H9 (cell line): Measurements from ENCODE around the gene ELAC1. TPM values are rescaled to one million over a fixed set of nuclear protein-coding genes. Genes with fewer than 3 reads are reported as not detected.

Experiments used
- DNase-seq: peaks from one replicate; pipeline ENCODE4 v3.0.0-alpha.2; 2017
- H2AFZ ChIP-seq: one replicate; pipeline ENCODE4 v1.6.1; 2013; ENCODE audit warnings: mild to moderate bottlenecking, low read length, control low read depth, moderate library complexity
- H2AK5ac ChIP-seq: 2 replicates; pipeline ENCODE4 v1.6.1; 2013; ENCODE audit warnings: low read length, control low read depth, mixed read lengths; ENCODE audit not compliant: insufficient read length
- H2BK120ac ChIP-seq: one replicate; pipeline ENCODE4 v1.6.1; 2013; ENCODE audit warnings: low read depth, mild to moderate bottlenecking, low read length, control low read depth, inconsistent platforms; ENCODE audit not compliant: poor library complexity, severe bottlenecking
- H2BK12ac ChIP-seq: 2 replicates; pipeline ENCODE4 v1.6.1; 2013; ENCODE audit warnings: low read length, control low read depth, mixed read lengths, low read depth; ENCODE audit not compliant: insufficient read length
- H2BK15ac ChIP-seq: 2 replicates; pipeline ENCODE4 v1.6.1; 2013; ENCODE audit warnings: low read depth, low read length, control low read depth
- H2BK20ac ChIP-seq: one replicate; pipeline ENCODE4 v1.6.1; 2013; ENCODE audit warnings: low read depth, mild to moderate bottlenecking, low read length, control low read depth, inconsistent platforms; ENCODE audit not compliant: poor library complexity, severe bottlenecking
- H2BK5ac ChIP-seq: 2 replicates; pipeline ENCODE4 v1.6.1; 2013; ENCODE audit warnings: low read length, control low read depth, mixed read lengths; ENCODE audit not compliant: insufficient read length
- H3K14ac ChIP-seq: 2 replicates; pipeline ENCODE4 v1.6.1; 2013; ENCODE audit warnings: low read length, control low read depth; ENCODE audit not compliant: insufficient read depth
- H3K18ac ChIP-seq: 2 replicates; pipeline ENCODE4 v1.6.1; 2013; ENCODE audit warnings: low read depth, mild to moderate bottlenecking, mixed read lengths, low read length, control low read depth; ENCODE audit not compliant: insufficient read length
- H3K23ac ChIP-seq: 2 replicates; pipeline ENCODE4 v1.6.1; 2013; ENCODE audit warnings: low read length, control low read depth, mixed read lengths, low read depth; ENCODE audit not compliant: insufficient read length
- H3K23me2 ChIP-seq: 2 replicates; pipeline ENCODE4 v1.6.1; 2013; ENCODE audit warnings: low read depth, mild to moderate bottlenecking, mixed read lengths, low read length, control low read depth; ENCODE audit not compliant: insufficient read length, poor library complexity, severe bottlenecking
- H3K27ac ChIP-seq: 2 replicates; pipeline ENCODE4 v1.5.1; 2013; ENCODE audit warnings: low read length, control low read depth, mixed read lengths, low read depth; ENCODE audit not compliant: insufficient read length
- H3K27me3 ChIP-seq: 2 replicates; pipeline ENCODE4 v1.6.1; 2013; ENCODE audit warnings: low read length, control low read depth, inconsistent platforms; ENCODE audit not compliant: insufficient read depth
- H3K4ac ChIP-seq: 2 replicates; pipeline ENCODE4 v1.6.1; 2013; ENCODE audit warnings: low read depth, mild to moderate bottlenecking, control low read depth, inconsistent platforms, low read length, moderate library complexity
- H3K4me1 ChIP-seq: 2 replicates; pipeline ENCODE4 v1.6.1; 2013; ENCODE audit warnings: low read length, control low read depth, inconsistent platforms; ENCODE audit not compliant: insufficient read depth
- H3K4me2 ChIP-seq: 2 replicates; pipeline ENCODE4 v1.6.1; 2013; ENCODE audit warnings: low read length, control low read depth, mixed read lengths; ENCODE audit not compliant: insufficient read length, insufficient read depth
- H3K56ac ChIP-seq: 2 replicates; pipeline ENCODE4 v1.6.1; 2013; ENCODE audit warnings: low read depth, mild to moderate bottlenecking, mixed read lengths, low read length, control low read depth; ENCODE audit not compliant: insufficient read length
- H3K79me1 ChIP-seq: 2 replicates; pipeline ENCODE4 v1.6.1; 2013; ENCODE audit warnings: low read depth, mild to moderate bottlenecking, moderate library complexity, low read length, control low read depth, inconsistent platforms; ENCODE audit not compliant: insufficient read depth, poor library complexity, severe bottlenecking
- H3K79me2 ChIP-seq: 2 replicates; pipeline ENCODE4 v1.6.1; 2013; ENCODE audit warnings: low read length, control low read depth, inconsistent platforms; ENCODE audit not compliant: insufficient read depth
- H3K9ac ChIP-seq: 2 replicates; pipeline ENCODE4 v1.6.1; 2013; ENCODE audit warnings: low read length, control low read depth, mixed read lengths; ENCODE audit not compliant: insufficient read length; ENCODE audit errors: extremely low read depth
- H3K9me3 ChIP-seq: one replicate; pipeline ENCODE4 v1.6.1; 2013; ENCODE audit warnings: low read depth, low read length, inconsistent platforms; ENCODE audit not compliant: control insufficient read depth
- H3T11ph ChIP-seq: one replicate; pipeline ENCODE4 v1.6.1; 2013; ENCODE audit warnings: mild to moderate bottlenecking, low read length, control low read depth, inconsistent platforms
- H4K20me1 ChIP-seq: one replicate; pipeline ENCODE4 v1.6.1; 2013; ENCODE audit not compliant: control insufficient read depth, insufficient read length, insufficient read depth
- H4K5ac ChIP-seq: 2 replicates; pipeline ENCODE4 v1.6.1; 2013; ENCODE audit warnings: low read depth, mild to moderate bottlenecking, mixed read lengths, low read length, control low read depth; ENCODE audit not compliant: insufficient read length
- H4K8ac ChIP-seq: replicated peaks from 2 replicates; pipeline ENCODE4 v1.6.1; 2013; ENCODE audit warnings: low read length, control low read depth, mixed read lengths, low read depth; ENCODE audit not compliant: insufficient read length
- H4K91ac ChIP-seq: 2 replicates; pipeline ENCODE4 v1.6.1; 2013; ENCODE audit warnings: low read depth, mild to moderate bottlenecking, moderate library complexity, mixed read lengths, low read length, control low read depth; ENCODE audit not compliant: insufficient read length
- H3K27ac Mint-ChIP-seq, 3 experiments: 2 replicates in 2 of 3; 3 replicates in 1 of 3; pipeline ENCODE4 v1.8.0; 2020 to 2021; ENCODE audit warnings: mixed read lengths in 3 of 3, mild to moderate bottlenecking in 1 of 3, moderate library complexity in 1 of 3
- H3K27me3 Mint-ChIP-seq: 2 replicates; pipeline ENCODE4 v1.8.0; 2021; ENCODE audit warnings: low read depth, mild to moderate bottlenecking, moderate library complexity, mixed read lengths
- H3K36me3 Mint-ChIP-seq, 3 experiments: 2 replicates in 2 of 3; 3 replicates in 1 of 3; pipeline ENCODE4 v1.8.0; 2020 to 2021; ENCODE audit warnings: low read depth in 3 of 3, mixed read lengths in 3 of 3; ENCODE audit not compliant: insufficient read depth in 1 of 3
- H3K4me1 Mint-ChIP-seq, 2 experiments: 2 replicates each; pipeline ENCODE4 v1.8.0; 2020; ENCODE audit warnings: mixed read lengths in 2 of 2
- H3K4me3 Mint-ChIP-seq, 2 experiments: 2 replicates in 1 of 2; 3 replicates in 1 of 2; pipeline ENCODE4 v1.8.0; 2020 to 2021; ENCODE audit warnings: mild to moderate bottlenecking in 2 of 2, mixed read lengths in 2 of 2, moderate library complexity in 1 of 2
- H3K9me3 Mint-ChIP-seq, 2 experiments: 2 replicates in 1 of 2; 3 replicates in 1 of 2; pipeline ENCODE4 v1.8.0; 2020; ENCODE audit warnings: mild to moderate bottlenecking in 2 of 2, mixed read lengths in 2 of 2, moderate library complexity in 1 of 2
- WGBS: extraction: QIAGEN DNeasy Blood & Tissue Kit; methylation state at CpG from one replicate; pipeline ENCODE4 v1.1.7; 2013; ENCODE audit warnings: missing lambda C conversion rate, low lambda C conversion rate, mixed read lengths; ENCODE audit not compliant: insufficient read length; ENCODE audit errors: extremely low coverage; 5-methylcytosine and 5-hydroxymethylcytosine counted together
- total RNA-seq: library from RNA; stranded (reverse); gene quantifications from 2 replicates; pipeline ENCODE4 v1.2.1, GENCODE V29; 2021
- TF ChIP-seq, protein P1 (sequence below): fragments of 200-600 bp; sonication (generic); conservative IDR thresholded peaks from 3 replicates; pipeline ENCODE4 v1.8.0; 2021; ENCODE audit warnings: antibody characterized with exemption, mild to moderate bottlenecking

ELAC1 gene
- total RNA-seq, 1 experiment from 2014 or later, result 5.7 TPM

DNA sequence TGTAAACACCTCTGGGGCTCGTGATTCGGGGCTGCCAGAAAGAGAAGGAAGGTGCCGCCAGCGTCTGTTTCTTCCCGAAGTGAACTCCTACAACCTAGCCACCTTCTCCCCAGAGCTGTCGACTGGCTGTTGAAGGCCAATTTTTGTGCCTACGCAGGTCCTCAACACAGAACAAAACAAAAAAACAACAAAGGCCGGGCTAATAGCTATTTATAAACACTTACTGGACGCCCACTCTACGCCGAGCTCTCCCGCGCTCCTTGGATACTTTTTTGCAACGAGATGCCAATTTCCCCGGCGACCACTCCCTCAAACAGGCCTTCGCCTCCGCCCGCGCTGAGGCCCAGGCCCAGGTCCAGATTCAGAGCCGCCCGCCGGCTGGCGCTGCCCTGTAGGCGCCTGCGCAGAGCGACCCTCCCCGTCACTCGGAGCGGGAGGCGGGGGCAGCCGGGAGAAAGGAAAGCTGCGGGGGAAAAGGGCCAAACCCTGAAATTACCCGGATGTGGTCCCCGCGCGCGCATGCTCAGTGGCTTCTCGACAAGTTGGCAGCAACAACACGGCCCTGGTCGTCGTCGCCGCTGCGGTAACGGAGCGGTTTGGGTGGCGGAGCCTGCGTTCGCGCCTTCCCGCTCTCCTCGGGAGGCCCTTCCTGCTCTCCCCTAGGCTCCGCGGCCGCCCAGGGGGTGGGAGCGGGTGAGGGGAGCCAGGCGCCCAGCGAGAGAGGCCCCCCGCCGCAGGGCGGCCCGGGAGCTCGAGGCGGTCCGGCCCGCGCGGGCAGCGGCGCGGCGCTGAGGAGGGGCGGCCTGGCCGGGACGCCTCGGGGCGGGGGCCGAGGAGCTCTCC is 62.1 kb downstream of the ELAC1 start, which contains the start of gene SMAD4:
Gene SMAD4, plus strand, starts transcription at position 520 of the 843 bp plus-strand sequence. CDS start 16,834 bp downstream, outside the sequence.
- no peak within 1 kb of the TSS for H3T11ph ChIP-seq
- no peak within 1 kb of the TSS for H2BK5ac ChIP-seq
- H3K27me3 ChIP-seq, result no peaks in the 10 kb centered on the region
- Mint-ChIP-seq H3K9me3 (no peaks in the 10 kb centered on the region), H3K36me3 (peaks cover 8 to 30% (median 13%) of the 10 kb centered on the region in 3 experiments; a peak in 6 of 7 replicates), H3K4me3 (peak within 1 kb of the TSS; percentile 88 to 98), H3K27ac (peak within 1 kb of the TSS; percentile 97 to 99 (median 99)), H3K4me1 (peaks cover 32 to 56% of the 10 kb centered on the region in 2 experiments), H3K27me3 (no peaks in the 10 kb centered on the region)
- peaks cover 7% of the 10 kb centered on the region for H3K23me2 ChIP-seq
- H2AFZ ChIP-seq, result no peak within 1 kb of the TSS
- peak; percentile 98 for DNase-seq
- H2BK15ac ChIP-seq, result no peak within 1 kb of the TSS
- H3K14ac ChIP-seq, result peak within 1 kb of the TSS; percentile 97
- H2AK5ac ChIP-seq, result no peak within 1 kb of the TSS
- H4K5ac ChIP-seq, result no peak within 1 kb of the TSS
- H3K18ac ChIP-seq, result peak within 1 kb of the TSS; percentile 92
- peaks cover 32% of the 10 kb centered on the region; the same call in 1 of the 2 replicates for H3K79me2 ChIP-seq
- no peak within 1 kb of the TSS for H2BK12ac ChIP-seq
- H3K9me3 ChIP-seq, result no peaks in the 10 kb centered on the region
- no peak within 1 kb of the TSS for H4K8ac ChIP-seq
- no peak within 1 kb of the TSS for H3K23ac ChIP-seq
- H3K4me2 ChIP-seq, result peak within 1 kb of the TSS; percentile 87
- H3K4me1 ChIP-seq, result peaks cover 3% of the 10 kb centered on the region
- no peak within 1 kb of the TSS for H3K56ac ChIP-seq
- peak within 1 kb of the TSS; percentile 93 for H3K9ac ChIP-seq
- H3K79me1 ChIP-seq, result no peaks in the 10 kb centered on the region
- H2BK20ac ChIP-seq, result no peak within 1 kb of the TSS
- TF ChIP-seq, protein P1, sequence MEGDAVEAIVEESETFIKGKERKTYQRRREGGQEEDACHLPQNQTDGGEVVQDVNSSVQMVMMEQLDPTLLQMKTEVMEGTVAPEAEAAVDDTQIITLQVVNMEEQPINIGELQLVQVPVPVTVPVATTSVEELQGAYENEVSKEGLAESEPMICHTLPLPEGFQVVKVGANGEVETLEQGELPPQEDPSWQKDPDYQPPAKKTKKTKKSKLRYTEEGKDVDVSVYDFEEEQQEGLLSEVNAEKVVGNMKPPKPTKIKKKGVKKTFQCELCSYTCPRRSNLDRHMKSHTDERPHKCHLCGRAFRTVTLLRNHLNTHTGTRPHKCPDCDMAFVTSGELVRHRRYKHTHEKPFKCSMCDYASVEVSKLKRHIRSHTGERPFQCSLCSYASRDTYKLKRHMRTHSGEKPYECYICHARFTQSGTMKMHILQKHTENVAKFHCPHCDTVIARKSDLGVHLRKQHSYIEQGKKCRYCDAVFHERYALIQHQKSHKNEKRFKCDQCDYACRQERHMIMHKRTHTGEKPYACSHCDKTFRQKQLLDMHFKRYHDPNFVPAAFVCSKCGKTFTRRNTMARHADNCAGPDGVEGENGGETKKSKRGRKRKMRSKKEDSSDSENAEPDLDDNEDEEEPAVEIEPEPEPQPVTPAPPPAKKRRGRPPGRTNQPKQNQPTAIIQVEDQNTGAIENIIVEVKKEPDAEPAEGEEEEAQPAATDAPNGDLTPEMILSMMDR, result no peak
- no peak within 1 kb of the TSS for H2BK120ac ChIP-seq
- H4K20me1 ChIP-seq, result no peaks in the 10 kb centered on the region
- H4K91ac ChIP-seq, result no peak within 1 kb of the TSS
- H3K27ac ChIP-seq, result peak within 1 kb of the TSS; percentile 21
- no peak within 1 kb of the TSS for H3K4ac ChIP-seq
- no CpG with 5 or more reads among the region's 79 CpGs for WGBS
